ENCODE measurements around the gene NAALADL2.

The NAALADL2 gene

DNA sequence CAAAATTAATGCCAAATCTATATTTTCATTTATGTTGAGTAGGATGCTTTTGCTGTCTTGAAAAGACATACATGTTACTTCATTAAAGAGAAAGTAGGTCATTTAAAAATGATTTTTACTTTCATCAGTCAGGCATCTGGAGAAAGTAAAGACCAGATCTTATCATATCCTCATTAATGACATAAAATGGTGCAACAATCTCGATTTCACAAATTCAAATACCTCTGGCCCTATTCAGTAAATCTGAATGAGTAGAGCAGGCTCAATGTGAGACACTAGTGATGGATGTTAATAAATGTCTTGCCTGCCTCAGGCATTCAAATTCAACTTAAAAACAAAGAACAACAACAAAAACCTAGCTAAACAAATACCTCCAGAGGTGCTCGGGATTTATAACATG lies 714.1 kb downstream of the NAALADL2 start:
- ChIA-PET CTCF (interaction anchor here (1.4 kb wide), 1 partner anchor 17 kb away, joined by 3 read pairs; no protein-coding TSS in a partner anchor), POLR2A (no interaction called here)
- DNase-seq (ENCODE audit: extremely low spot score), result no peak
- TF ChIP-seq, protein P1, sequence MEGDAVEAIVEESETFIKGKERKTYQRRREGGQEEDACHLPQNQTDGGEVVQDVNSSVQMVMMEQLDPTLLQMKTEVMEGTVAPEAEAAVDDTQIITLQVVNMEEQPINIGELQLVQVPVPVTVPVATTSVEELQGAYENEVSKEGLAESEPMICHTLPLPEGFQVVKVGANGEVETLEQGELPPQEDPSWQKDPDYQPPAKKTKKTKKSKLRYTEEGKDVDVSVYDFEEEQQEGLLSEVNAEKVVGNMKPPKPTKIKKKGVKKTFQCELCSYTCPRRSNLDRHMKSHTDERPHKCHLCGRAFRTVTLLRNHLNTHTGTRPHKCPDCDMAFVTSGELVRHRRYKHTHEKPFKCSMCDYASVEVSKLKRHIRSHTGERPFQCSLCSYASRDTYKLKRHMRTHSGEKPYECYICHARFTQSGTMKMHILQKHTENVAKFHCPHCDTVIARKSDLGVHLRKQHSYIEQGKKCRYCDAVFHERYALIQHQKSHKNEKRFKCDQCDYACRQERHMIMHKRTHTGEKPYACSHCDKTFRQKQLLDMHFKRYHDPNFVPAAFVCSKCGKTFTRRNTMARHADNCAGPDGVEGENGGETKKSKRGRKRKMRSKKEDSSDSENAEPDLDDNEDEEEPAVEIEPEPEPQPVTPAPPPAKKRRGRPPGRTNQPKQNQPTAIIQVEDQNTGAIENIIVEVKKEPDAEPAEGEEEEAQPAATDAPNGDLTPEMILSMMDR (IDR thresholded peaks at IDR 0.05; ENCODE audit: control extremely low read depth, extremely low read depth, low read depth, missing control alignments), result no peak

DNA sequence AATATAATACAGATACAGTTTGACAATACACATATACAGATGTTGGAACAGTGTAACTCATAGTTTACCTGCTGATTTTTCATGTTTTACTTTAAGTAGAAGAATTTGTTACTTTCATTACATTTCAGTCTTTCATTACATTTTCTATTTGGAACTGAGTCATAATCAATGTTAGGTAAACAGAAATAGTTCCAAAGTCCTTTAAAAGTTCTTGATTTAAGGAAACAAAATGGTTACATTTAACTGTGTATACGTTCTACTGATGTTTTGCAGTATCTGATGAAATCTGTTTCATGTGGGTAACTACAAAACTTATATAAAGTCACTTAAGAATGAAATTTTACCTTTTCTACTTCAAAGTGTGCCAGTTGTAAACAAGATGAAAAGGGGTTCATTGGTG lies 721.2 kb downstream of the NAALADL2 start:
- ChIA-PET CTCF (interaction anchor here (1.7 kb wide), 1 partner anchor 37 kb away, joined by 4 read pairs; no protein-coding TSS in a partner anchor), POLR2A (no interaction called here)
- TF ChIP-seq, protein P1 (IDR thresholded peaks at IDR 0.05; ENCODE audit: control extremely low read depth, extremely low read depth, low read depth, missing control alignments), result no peak
- no peak for DNase-seq (ENCODE audit: extremely low spot score)

DNA sequence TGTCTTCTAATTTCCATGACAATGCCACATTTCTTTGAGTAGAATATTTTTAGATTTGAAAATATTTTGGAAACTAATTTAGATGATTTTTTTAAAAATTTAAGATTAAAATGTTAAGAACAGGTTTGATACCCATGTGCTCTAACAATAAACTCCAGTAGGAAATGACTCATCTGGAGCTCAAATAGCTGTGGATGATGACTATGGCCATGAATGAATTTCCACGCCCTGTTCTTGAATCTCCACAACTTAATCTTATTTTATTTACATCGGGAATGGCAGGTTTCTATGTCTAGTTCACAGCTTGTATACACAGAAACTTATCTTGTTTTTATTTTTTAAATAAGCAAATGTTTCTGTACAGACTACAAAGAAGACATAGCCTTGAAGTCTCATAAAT lies 726.8 kb downstream of the NAALADL2 start:
- ChIA-PET CTCF (no interaction called here), POLR2A (no interaction called here)
- no peak for DNase-seq (ENCODE audit: extremely low spot score)
- TF ChIP-seq, protein P1 (IDR thresholded peaks at IDR 0.05; ENCODE audit: control extremely low read depth, extremely low read depth, low read depth, missing control alignments), result no peak

DNA sequence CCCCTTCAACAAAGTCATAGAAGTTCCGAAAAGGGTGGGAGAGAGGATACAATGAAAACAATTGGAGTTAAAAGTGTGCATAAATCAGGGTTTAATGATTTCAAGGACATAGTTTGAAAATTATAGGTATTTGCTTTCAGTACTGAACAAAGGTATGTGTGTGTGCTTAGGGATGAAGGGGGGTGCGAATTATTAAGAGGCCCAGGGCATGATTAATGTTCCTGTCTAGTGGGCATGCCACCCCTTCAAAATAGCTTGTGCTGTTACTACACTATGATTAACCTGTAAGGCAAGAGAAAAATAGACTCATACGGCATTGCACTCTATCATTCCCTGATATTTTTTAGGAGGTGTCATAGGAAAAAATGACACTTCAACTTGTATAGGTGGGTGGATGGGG lies 731.6 kb downstream of the NAALADL2 start:
- TF ChIP-seq, protein P1 (IDR thresholded peaks at IDR 0.05; ENCODE audit: control extremely low read depth, extremely low read depth, low read depth, missing control alignments), result no peak
- POLR2A ChIA-PET, result no interaction called here
- CTCF ChIA-PET, result no interaction called here
- DNase-seq (ENCODE audit: extremely low spot score), result no peak

DNA sequence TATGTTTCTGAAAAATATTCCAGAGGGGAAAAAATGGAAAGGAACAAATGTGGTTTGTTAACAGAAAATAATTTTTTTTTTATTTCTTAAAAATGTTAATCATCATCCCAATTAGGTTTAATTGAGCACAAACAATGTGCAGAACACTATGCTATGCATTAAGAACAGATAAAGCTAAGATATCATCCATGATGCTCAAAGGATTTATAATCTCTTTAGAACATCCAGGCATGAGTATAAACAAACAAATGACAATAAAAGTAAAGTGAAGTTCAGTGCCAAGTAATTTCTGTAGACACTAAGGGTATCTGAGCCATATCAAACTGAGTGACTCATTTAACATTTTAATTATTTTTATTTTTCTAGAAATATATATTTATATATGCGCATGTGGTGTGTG lies 732.2 kb downstream of the NAALADL2 start:
- DNase-seq (ENCODE audit: extremely low spot score), result no peak
- CTCF ChIA-PET, result no interaction called here
- TF ChIP-seq, protein P1 (IDR thresholded peaks at IDR 0.05; ENCODE audit: control extremely low read depth, extremely low read depth, low read depth, missing control alignments), result no peak
- POLR2A ChIA-PET, result no interaction called here

DNA sequence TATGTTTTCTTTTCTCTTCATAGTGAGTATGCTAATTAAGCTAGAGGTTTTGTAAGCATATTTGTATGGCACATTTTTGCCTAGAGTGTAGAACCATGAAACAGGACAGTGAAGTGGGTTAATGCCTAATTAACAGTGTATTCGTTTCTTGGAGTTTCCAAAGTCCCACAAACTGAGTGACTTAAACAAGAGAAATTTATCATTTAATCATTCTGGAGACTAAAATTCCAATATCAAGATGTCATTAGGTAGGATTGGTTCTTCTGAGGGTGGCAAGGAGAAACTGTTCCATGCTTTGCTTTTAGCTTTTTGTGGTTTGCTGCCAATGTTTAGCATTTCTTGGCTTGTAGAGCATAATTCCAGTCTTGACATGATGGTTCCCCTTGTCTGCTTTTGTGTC lies 734.2 kb downstream of the NAALADL2 start:
- TF ChIP-seq, protein P1 (IDR thresholded peaks at IDR 0.05; ENCODE audit: control extremely low read depth, extremely low read depth, low read depth, missing control alignments), result no peak
- ChIA-PET CTCF (no interaction called here), POLR2A (no interaction called here)
- no peak for DNase-seq (ENCODE audit: extremely low spot score)

DNA sequence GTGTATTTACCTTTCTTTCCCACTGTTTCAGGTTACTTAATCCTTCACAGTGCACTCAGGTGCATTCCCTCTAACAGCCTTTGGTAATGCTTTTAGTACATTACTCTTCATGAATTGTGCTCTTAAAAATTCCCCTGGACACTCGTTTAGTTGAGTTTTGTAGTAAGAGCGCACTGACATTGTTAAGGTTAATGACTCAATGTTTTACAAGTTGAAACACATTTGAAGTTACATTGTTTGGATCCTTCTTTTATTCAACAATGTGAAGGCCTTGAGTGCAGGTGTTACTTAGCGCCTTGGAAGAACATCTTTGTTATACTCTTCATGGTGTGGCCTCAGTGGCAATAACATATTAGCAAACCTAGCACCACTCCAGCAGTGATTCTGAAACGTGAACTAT lies 739.6 kb downstream of the NAALADL2 start:
- no peak for DNase-seq (ENCODE audit: extremely low spot score)
- ChIA-PET CTCF (interaction anchor here (1.0 kb wide), 2 partner anchors 16 to 19 kb away, joined by 3 read pairs; no protein-coding TSS in a partner anchor), POLR2A (no interaction called here)
- TF ChIP-seq, protein P1 (IDR thresholded peaks at IDR 0.05; ENCODE audit: control extremely low read depth, extremely low read depth, low read depth, missing control alignments), result no peak

Data from GM10248 (cell line).